Tibial nerve (tissue), 3 donors: ENCODE results near the gene TBC1D22A.

Source experiments
- POLR2A ChIP-seq, 2 donors: fragments of 450-650 bp; IDR thresholded peaks; one replicate each; pipeline ENCODE4 v1.6.1; 2017; ENCODE audit warnings: antibody characterized with exemption in 2 of 2, mild to moderate bottlenecking in 2 of 2, moderate library complexity in 2 of 2
- TF ChIP-seq, protein P1 (sequence below), 5 experiments: fragments of 200-600 bp in 3 of 5; fragments of 450-650 bp in 2 of 5; sonication (generic) in 3 of 5; IDR thresholded peaks; one replicate each; pipeline ENCODE4 v1.5.1; 2016 to 2019; ENCODE audit warnings: antibody characterized with exemption in 5 of 5, mild to moderate bottlenecking in 3 of 5, moderate library complexity in 2 of 5

DNA sequence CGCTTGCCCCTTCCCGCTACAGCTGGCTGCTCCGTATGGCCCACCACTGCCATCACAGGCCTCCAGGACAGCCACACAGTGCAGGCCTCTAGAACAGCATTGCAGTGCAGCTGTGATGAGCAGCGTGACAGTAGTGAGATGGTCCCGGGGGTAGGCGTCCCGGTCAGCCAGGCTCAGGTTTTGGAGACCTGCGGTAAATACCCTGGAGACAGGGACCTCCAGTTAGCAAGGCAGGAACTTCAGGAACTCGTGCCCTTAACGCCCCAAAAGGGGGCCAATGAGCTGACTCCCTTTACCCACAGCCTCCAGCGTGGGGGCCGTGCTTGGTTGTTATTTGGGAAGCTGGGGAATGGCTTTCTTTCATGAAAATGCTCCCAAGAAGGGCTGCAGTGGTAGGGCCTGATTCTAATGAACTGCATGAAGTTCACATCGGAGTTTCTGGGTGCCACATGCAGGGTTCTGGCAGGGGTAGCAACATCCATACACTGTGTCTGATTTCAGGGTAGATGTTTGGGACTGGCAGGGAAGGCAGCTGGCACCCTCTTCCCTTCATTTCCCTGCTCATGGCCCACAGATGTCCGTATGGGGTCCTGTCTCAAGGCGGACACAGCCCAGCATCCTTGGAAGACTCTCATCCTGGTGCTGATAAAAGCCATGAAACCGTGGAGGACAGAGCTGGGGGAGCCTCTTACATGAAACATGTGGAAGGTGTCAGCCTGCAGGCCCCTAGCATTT, 440.5 kb downstream of the TBC1D22A start:
- TF ChIP-seq, protein P1, sequence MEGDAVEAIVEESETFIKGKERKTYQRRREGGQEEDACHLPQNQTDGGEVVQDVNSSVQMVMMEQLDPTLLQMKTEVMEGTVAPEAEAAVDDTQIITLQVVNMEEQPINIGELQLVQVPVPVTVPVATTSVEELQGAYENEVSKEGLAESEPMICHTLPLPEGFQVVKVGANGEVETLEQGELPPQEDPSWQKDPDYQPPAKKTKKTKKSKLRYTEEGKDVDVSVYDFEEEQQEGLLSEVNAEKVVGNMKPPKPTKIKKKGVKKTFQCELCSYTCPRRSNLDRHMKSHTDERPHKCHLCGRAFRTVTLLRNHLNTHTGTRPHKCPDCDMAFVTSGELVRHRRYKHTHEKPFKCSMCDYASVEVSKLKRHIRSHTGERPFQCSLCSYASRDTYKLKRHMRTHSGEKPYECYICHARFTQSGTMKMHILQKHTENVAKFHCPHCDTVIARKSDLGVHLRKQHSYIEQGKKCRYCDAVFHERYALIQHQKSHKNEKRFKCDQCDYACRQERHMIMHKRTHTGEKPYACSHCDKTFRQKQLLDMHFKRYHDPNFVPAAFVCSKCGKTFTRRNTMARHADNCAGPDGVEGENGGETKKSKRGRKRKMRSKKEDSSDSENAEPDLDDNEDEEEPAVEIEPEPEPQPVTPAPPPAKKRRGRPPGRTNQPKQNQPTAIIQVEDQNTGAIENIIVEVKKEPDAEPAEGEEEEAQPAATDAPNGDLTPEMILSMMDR (IDR thresholded peaks at IDR 0.05), result no peak
- TF ChIP-seq POLR2A (IDR thresholded peaks at IDR 0.05), result no peak
